HepG2 (cell line): ENCODE results near the gene SNX30. TPM values are rescaled to one million over a fixed set of nuclear protein-coding genes. Genes with fewer than 3 reads are reported as not detected.

Experiments
- ATAC-seq: fragments of 200-7000 bp; cut with Tn5 transposase; 3 replicates; pipeline ENCODE4 v1.9.1; 2020; ENCODE audit warnings: mild to moderate bottlenecking, moderate library complexity
- BruUV-seq: library from RNA; stranded (reverse); fragments of 400-500 nt; replicated peaks from 2 replicates; lab custom pipeline; 2021; lab: Mats Ljungman, UMichigan
- CTCF ChIA-PET: fragments of 300-600 bp; formaldehyde crosslinking; extraction: SDS; loops from one replicate; lab custom pipeline; 2021; ENCODE audit warnings: low total read pairs, inconsistent platforms, low intra/inter-chr PET ratio; lab: Yijun Ruan, JAX
- POLR2A ChIA-PET: fragments of 350-600 bp; sonication (Branson Sonifier 250); formaldehyde crosslinking; loops from one replicate; lab custom pipeline; 2020; ENCODE audit warnings: antibody characterized with exemption, inconsistent platforms; lab: Yijun Ruan, JAX
- DNase-seq: peaks from one replicate; pipeline ENCODE4 v3.0.0-alpha.2; 2015; ENCODE audit warnings: low spot score
- FAIRE-seq: peaks from 3 replicates; lab custom pipeline; 2011; peaks lifted over from hg19 to GRCh38; lab: Jason Lieb, UNC
- H2AFZ ChIP-seq: one replicate; pipeline ENCODE4 v1.6.1; 2011; ENCODE audit warnings: low read length, inconsistent platforms
- H3K27ac ChIP-seq: fragments of 300-600 bp; 3 replicates; pipeline ENCODE4 v1.8.0; 2011; ENCODE audit warnings: mixed run types, mild to moderate bottlenecking, mixed read lengths, low read length, inconsistent platforms; ENCODE audit not compliant: insufficient read depth; ENCODE audit errors: extremely low read length
- H3K27me3 ChIP-seq, 2 experiments: fragments of 200-600 bp in 1 of 2; 2 replicates in 1 of 2; 3 replicates in 1 of 2; pipeline versions ENCODE4 v1.6.0 to v1.8.0; 2011; ENCODE audit warnings: low read length in 2 of 2, mild to moderate bottlenecking in 2 of 2, moderate library complexity in 2 of 2, inconsistent platforms in 1 of 2; ENCODE audit not compliant: insufficient read depth in 2 of 2, control insufficient read depth in 1 of 2
- H3K36me3 ChIP-seq, 2 experiments: fragments of 200-600 bp in 1 of 2; replicated peaks in 1 of 2; 2 replicates in 1 of 2; 3 replicates in 1 of 2; pipeline versions ENCODE4 v1.5.1 to v1.8.0; 2011; ENCODE audit warnings: low read length in 2 of 2, inconsistent platforms in 1 of 2; ENCODE audit not compliant: insufficient read depth in 2 of 2, control insufficient read depth in 1 of 2
- H3K4me1 ChIP-seq: 2 replicates; pipeline ENCODE4 v1.5.1; 2012; ENCODE audit warnings: low read length, inconsistent platforms; ENCODE audit not compliant: insufficient read depth
- H3K4me2 ChIP-seq: 2 replicates; pipeline ENCODE4 v1.6.0; 2011; ENCODE audit warnings: low read depth, low read length, inconsistent platforms
- H3K4me3 ChIP-seq, 3 experiments: fragments of 200-600 bp in 1 of 3; sonication (generic), shearing (Covaris generic) in 1 of 3; replicated peaks in 1 of 3; 2 replicates each; pipeline ENCODE4 v1.5.1; 2011 to 2016; ENCODE audit warnings: low read length in 3 of 3, inconsistent platforms in 2 of 3, low read depth in 2 of 3, mild to moderate bottlenecking in 2 of 3, control low read depth in 1 of 3, mixed read lengths in 1 of 3; ENCODE audit not compliant: insufficient read depth in 1 of 3
- H3K79me2 ChIP-seq: one replicate; pipeline ENCODE4 v1.6.1; 2011; ENCODE audit warnings: low read length, inconsistent platforms; ENCODE audit not compliant: insufficient read depth
- H3K9ac ChIP-seq: 2 replicates; pipeline ENCODE4 v1.6.0; 2011; ENCODE audit warnings: mild to moderate bottlenecking, low read depth, low read length, inconsistent platforms; ENCODE audit not compliant: insufficient read depth
- H3K9me3 ChIP-seq: 2 replicates; pipeline ENCODE4 v1.5.1; 2012; ENCODE audit warnings: mild to moderate bottlenecking, low read length
- H4K20me1 ChIP-seq: 2 replicates; pipeline ENCODE4 v1.6.0; 2011; ENCODE audit warnings: inconsistent platforms, mild to moderate bottlenecking, low read length, moderate library complexity; ENCODE audit not compliant: insufficient read depth
- AKAP8 ChIP-seq: sonication (generic); formaldehyde crosslinking; IDR thresholded peaks from 2 replicates; pipeline ENCODE4 v1.5.1; 2020; ENCODE audit warnings: mild to moderate bottlenecking, missing genetic modification reagents
- HBP1 ChIP-seq: IDR thresholded peaks from 2 replicates; pipeline ENCODE4 v1.6.1; 2016; ENCODE audit warnings: low read depth, control low read depth
- HNRNPLL ChIP-seq: fragments of 200-400 bp; formaldehyde crosslinking; IDR thresholded peaks from 2 replicates; pipeline ENCODE4 v1.6.1; 2017; ENCODE audit warnings: mild to moderate bottlenecking, low read depth, low read length; ENCODE audit not compliant: poor library complexity, severe bottlenecking
- POLR2AphosphoS5 ChIP-seq: IDR thresholded peaks from 2 replicates; pipeline ENCODE4 v1.6.1; 2012; ENCODE audit warnings: low read depth, low read length
- SYNCRIP ChIP-seq: fragments of 200-400 bp; formaldehyde crosslinking; IDR thresholded peaks from 2 replicates; pipeline ENCODE4 v1.6.1; 2018; ENCODE audit warnings: mild to moderate bottlenecking, low read depth, low read length; ENCODE audit not compliant: insufficient read depth
- ZNF615 ChIP-seq: sonication (generic); formaldehyde crosslinking; IDR thresholded peaks from 2 replicates; pipeline ENCODE4 v1.5.0; 2020; ENCODE audit warnings: mild to moderate bottlenecking, missing genetic modification reagents, borderline replicate concordance
- ZSCAN9 ChIP-seq: IDR thresholded peaks from 2 replicates; pipeline ENCODE4 v1.6.1; 2016; ENCODE audit warnings: borderline replicate concordance
- WGBS: methylation state at CpG from one replicate; pipeline ENCODE4 v1.1.6; 2017; ENCODE audit warnings: low lambda C conversion rate; 5-methylcytosine and 5-hydroxymethylcytosine counted together
- in situ Hi-C: cut with HindIII; loops from 2 replicates; pipeline ENCODE4 v1.10.0; 2017; ENCODE audit warnings: low pct_unique_long_range_greater_than_20kb; ENCODE audit not compliant: extremely low pct_ligation_motif_present
- intact Hi-C: fragments of 100-400 bp; cut with micrococcal nuclease; formaldehyde crosslinking; loops from one replicate; pipeline ENCODE4 v1.10.0; 2022; ENCODE audit not compliant: unreplicated experiment
- polyA plus RNA-seq, 8 experiments: library from polyadenylated mRNA; depleted of rRNA in 3 of 8; stranded (reverse) in 7 of 8; unstranded in 1 of 8; fragments of >200 nt; fragmentation: Illumina TruSeq in 4 of 8; extraction: Trizol in 4 of 8; gene quantifications; 2 replicates each; pipeline versions ENCODE4 v1.2.1 to v1.2.3, GENCODE V29; 2011 to 2016; ENCODE audit warnings: low read depth in 4 of 8, missing spikeins in 1 of 8, mixed read lengths in 1 of 8; ENCODE audit not compliant: insufficient read depth in 1 of 8
- total RNA-seq, 5 experiments: library from RNA; depleted of rRNA; stranded (reverse); fragments of >200 nt; fragmentation: Illumina TruSeq; extraction: Trizol; gene quantifications; 2 replicates each; pipeline ENCODE4 v1.2.3, GENCODE V29; 2016; ENCODE audit warnings: low read depth in 1 of 5
- TF ChIP-seq, protein P1 (sequence below): sonication (generic); formaldehyde crosslinking; IDR thresholded peaks from 2 replicates; pipeline ENCODE4 v1.8.0; 2022; ENCODE audit warnings: mild to moderate bottlenecking, missing genetic modification reagents; ENCODE audit not compliant: insufficient replicate concordance
- TF ChIP-seq, protein P2 (sequence below): sonication (generic); formaldehyde crosslinking; IDR thresholded peaks from 2 replicates; pipeline ENCODE4 v1.5.0; 2020; ENCODE audit warnings: missing genetic modification reagents, mild to moderate bottlenecking, borderline replicate concordance
- TF ChIP-seq, protein P3 (sequence below): sonication (generic); formaldehyde crosslinking; IDR thresholded peaks from 2 replicates; pipeline ENCODE4 v1.4.0; 2020; ENCODE audit warnings: mild to moderate bottlenecking, missing genetic modification reagents, borderline replicate concordance

Gene SNX30
- total and polyA plus RNA-seq, 2 of the 13 experiments (the other 11 are each of a cell fraction or from before 2014, with no cell fraction given), result 4.4 to 12.4 TPM

DNA sequence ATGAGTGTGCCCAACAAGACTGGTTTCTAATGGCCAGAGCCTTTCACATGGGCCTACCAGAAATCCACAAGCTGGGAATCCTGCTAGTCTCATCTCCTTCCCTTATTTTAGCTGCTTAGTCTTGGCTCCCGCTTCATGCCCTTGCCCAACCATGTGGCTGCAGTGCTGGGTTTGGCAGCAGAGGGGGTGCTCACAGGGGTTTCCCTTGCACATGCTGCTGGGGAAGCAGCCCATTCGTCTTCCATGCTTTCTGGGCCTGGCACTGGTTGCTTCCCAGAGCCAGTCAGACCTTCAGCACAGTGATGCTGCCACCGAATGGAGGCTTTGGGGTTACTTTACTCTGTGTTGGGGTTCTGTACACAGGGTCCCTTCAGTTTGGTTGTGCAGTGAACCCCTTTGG is 113.8 kb downstream of the SNX30 start:
- ATAC-seq, result no peak
- POLR2A ChIA-PET, result no interaction called here

More for the DNA sequence above, 113.8 kb downstream of the SNX30 start:
- Histone ChIP-seq H3K4me3 (no peak overlapping the region), H2AFZ (no peak overlapping the region), H4K20me1 (no peaks in the 10 kb centered on the region), H3K4me1 (peaks cover 34% of the 10 kb centered on the region), H3K36me3 (peaks cover 1 to 9% of the 10 kb centered on the region in 2 experiments; a peak in 3 of 5 replicates), H3K4me2 (no peak overlapping the region), H3K27me3 (no peaks in the 10 kb centered on the region), H3K79me2 (no peaks in the 10 kb centered on the region), H3K27ac (no peak overlapping the region), H3K9ac (no peak overlapping the region), H3K9me3 (no peaks in the 10 kb centered on the region)
- intact Hi-C loops, result no loop called here
- 100% methylated on average over 2 of the region's 3 CpGs for WGBS
- FAIRE-seq, result no peak
- CTCF ChIA-PET, result no interaction called here
- no peak for DNase-seq
- in situ Hi-C loops, result no loop called here
- TF ChIP-seq ZNF615 (CRISPR knock-in tag) (no peak), HNRNPLL (no peak), AKAP8 (CRISPR knock-in tag) (no peak), SYNCRIP (no peak), POLR2AphosphoS5 (no peak), ZSCAN9 (CRISPR knock-in tag) (no peak), HBP1 (CRISPR knock-in tag) (no peak)
- TF ChIP-seq, protein P1, sequence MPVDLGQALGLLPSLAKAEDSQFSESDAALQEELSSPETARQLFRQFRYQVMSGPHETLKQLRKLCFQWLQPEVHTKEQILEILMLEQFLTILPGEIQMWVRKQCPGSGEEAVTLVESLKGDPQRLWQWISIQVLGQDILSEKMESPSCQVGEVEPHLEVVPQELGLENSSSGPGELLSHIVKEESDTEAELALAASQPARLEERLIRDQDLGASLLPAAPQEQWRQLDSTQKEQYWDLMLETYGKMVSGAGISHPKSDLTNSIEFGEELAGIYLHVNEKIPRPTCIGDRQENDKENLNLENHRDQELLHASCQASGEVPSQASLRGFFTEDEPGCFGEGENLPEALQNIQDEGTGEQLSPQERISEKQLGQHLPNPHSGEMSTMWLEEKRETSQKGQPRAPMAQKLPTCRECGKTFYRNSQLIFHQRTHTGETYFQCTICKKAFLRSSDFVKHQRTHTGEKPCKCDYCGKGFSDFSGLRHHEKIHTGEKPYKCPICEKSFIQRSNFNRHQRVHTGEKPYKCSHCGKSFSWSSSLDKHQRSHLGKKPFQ, result no peak
- TF ChIP-seq, protein P2, sequence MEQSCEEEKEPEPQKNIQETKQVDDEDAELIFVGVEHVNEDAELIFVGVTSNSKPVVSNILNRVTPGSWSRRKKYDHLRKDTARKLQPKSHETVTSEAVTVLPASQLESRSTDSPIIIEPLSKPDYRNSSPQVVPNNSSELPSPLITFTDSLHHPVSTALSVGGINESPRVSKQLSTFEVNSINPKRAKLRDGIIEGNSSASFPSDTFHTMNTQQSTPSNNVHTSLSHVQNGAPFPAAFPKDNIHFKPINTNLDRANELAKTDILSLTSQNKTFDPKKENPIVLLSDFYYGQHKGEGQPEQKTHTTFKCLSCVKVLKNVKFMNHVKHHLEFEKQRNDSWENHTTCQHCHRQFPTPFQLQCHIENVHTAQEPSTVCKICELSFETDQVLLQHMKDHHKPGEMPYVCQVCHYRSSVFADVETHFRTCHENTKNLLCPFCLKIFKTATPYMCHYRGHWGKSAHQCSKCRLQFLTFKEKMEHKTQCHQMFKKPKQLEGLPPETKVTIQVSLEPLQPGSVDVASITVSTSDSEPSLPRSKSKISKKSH (CRISPR knock-in tag), result no peak
- TF ChIP-seq, protein P3, sequence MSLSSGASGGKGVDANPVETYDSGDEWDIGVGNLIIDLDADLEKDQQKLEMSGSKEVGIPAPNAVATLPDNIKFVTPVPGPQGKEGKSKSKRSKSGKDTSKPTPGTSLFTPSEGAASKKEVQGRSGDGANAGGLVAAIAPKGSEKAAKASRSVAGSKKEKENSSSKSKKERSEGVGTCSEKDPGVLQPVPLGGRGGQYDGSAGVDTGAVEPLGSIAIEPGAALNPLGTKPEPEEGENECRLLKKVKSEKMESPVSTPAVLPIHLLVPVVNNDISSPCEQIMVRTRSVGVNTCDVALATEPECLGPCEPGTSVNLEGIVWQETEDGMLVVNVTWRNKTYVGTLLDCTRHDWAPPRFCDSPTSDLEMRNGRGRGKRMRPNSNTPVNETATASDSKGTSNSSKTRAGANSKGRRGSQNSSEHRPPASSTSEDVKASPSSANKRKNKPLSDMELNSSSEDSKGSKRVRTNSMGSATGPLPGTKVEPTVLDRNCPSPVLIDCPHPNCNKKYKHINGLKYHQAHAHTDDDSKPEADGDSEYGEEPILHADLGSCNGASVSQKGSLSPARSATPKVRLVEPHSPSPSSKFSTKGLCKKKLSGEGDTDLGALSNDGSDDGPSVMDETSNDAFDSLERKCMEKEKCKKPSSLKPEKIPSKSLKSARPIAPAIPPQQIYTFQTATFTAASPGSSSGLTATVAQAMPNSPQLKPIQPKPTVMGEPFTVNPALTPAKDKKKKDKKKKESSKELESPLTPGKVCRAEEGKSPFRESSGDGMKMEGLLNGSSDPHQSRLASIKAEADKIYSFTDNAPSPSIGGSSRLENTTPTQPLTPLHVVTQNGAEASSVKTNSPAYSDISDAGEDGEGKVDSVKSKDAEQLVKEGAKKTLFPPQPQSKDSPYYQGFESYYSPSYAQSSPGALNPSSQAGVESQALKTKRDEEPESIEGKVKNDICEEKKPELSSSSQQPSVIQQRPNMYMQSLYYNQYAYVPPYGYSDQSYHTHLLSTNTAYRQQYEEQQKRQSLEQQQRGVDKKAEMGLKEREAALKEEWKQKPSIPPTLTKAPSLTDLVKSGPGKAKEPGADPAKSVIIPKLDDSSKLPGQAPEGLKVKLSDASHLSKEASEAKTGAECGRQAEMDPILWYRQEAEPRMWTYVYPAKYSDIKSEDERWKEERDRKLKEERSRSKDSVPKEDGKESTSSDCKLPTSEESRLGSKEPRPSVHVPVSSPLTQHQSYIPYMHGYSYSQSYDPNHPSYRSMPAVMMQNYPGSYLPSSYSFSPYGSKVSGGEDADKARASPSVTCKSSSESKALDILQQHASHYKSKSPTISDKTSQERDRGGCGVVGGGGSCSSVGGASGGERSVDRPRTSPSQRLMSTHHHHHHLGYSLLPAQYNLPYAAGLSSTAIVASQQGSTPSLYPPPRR, result no peak
- no TSS peak for BruUV-seq
